Measurements from ENCODE around the gene GTPBP3. TPM values are rescaled to one million over a fixed set of nuclear protein-coding genes. Genes with fewer than 3 reads are reported as not detected.

Gene GTPBP3
- total and polyA plus RNA-seq, 9 of the 15 experiments (the other 6 are each of a cell fraction or from before 2014, with no cell fraction given) = 4.9 to 124 (median 22.6) TPM

DNA sequence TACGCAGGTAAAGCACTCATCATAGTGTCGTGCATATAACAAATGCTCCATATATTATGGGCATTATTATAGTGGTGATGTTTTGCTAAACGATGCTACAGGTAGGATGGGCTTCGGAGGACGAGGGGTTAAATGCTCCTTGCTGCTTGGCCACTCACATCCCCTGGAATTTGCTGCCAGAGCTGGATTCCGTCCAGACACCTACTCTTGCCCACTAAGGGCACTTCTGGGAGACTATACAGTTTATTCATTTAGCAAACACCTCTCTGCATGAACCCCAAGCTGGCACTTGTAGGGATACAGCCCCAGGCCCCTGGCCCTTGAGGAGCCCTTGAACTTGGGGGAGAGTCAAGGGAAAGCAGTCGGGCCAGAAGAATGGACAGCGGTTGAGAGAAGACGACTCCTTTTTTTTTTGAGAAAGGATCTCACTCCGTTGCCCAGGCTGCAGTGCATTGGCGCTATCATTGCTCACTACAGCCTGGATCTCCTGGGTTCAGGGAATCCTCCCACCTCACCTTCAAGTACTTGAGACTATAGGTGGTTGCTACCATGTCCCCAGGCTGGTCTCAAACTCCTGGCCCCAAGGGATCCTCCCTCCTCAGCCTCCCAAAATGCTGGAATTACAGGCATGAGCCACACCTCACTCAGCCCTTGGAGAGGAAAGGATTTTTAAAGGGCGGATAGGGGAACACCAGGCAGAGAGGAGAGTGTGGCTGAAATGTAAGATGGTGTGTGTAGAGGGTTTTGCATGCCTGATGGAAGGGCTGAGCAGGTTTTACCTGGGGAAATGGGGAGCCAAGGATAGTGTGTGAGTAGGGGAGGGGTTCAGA lies 32.8 kb upstream of the GTPBP3 start (continued):
- TF ChIP-seq, protein P1, sequence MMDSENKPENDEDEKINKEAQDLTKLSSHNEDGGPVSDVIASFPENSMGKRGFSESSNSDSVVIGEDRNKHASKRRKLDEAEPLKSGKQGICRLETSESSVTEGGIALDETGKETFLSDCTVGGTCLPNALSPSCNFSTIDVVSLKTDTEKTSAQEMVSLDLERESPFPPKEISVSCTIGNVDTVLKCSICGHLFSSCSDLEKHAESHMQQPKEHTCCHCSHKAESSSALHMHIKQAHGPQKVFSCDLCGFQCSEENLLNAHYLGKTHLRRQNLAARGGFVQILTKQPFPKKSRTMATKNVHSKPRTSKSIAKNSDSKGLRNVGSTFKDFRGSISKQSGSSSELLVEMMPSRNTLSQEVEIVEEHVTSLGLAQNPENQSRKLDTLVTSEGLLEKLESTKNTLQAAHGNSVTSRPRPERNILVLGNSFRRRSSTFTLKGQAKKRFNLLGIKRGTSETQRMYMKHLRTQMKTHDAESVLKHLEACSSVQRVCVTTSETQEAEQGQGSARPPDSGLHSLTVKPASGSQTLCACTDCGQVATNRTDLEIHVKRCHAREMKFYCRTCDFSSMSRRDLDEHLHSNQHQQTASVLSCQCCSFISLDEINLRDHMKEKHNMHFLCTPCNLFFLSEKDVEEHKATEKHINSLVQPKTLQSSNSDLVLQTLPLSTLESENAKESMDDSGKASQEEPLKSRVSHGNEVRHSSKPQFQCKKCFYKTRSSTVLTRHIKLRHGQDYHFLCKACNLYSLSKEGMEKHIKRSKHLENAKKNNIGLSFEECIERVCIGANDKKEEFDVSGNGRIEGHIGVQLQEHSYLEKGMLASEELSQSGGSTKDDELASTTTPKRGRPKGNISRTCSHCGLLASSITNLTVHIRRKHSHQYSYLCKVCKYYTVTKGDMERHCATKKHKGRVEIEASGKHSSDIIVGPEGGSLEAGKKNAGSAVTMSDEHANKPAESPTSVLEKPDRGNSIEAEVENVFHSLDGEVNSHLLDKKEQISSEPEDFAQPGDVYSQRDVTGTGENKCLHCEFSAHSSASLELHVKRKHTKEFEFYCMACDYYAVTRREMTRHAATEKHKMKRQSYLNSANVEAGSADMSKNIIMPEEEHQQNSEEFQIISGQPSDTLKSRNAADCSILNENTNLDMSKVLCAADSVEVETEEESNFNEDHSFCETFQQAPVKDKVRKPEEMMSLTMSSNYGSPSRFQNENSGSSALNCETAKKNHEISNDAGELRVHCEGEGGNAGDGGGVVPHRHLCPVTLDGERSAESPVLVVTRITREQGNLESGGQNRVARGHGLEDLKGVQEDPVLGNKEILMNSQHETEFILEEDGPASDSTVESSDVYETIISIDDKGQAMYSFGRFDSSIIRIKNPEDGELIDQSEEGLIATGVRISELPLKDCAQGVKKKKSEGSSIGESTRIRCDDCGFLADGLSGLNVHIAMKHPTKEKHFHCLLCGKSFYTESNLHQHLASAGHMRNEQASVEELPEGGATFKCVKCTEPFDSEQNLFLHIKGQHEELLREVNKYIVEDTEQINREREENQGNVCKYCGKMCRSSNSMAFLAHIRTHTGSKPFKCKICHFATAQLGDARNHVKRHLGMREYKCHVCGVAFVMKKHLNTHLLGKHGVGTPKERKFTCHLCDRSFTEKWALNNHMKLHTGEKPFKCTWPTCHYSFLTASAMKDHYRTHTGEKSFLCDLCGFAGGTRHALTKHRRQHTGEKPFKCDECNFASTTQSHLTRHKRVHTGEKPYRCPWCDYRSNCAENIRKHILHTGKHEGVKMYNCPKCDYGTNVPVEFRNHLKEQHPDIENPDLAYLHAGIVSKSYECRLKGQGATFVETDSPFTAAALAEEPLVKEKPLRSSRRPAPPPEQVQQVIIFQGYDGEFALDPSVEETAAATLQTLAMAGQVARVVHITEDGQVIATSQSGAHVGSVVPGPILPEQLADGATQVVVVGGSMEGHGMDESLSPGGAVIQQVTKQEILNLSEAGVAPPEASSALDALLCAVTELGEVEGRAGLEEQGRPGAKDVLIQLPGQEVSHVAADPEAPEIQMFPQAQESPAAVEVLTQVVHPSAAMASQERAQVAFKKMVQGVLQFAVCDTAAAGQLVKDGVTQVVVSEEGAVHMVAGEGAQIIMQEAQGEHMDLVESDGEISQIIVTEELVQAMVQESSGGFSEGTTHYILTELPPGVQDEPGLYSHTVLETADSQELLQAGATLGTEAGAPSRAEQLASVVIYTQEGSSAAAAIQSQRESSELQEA (IDR thresholded peaks at IDR 0.05; ENCODE audit: low read depth) = 0 out of 2 replicates have a peak, but pooled peaks have one; percentile 30
- no peak for TF ChIP-seq POLR2AphosphoS5 (IDR thresholded peaks at IDR 0.05; ENCODE audit: control insufficient read depth, insufficient read depth, low read depth, low read length)
